Measurements from ENCODE around the gene SPNS3.

GRCh38 chr17:4532860-4533522 is 99.3 kb downstream of the SPNS3 start:
- TF ChIP-seq NFE2L2 (IDR thresholded peaks at IDR 0.05; ENCODE audit: low read depth, low read length) (no peak), RCOR1 (IDR thresholded peaks at IDR 0.05; ENCODE audit: insufficient replicate concordance, low read length) (no peak), RFX5 (IDR thresholded peaks at IDR 0.05; ENCODE audit: low read depth, low read length) (no peak), RAD21 (IDR thresholded peaks at IDR 0.05; ENCODE audit: low read length) (no peak), POLR2A (IDR thresholded peaks at IDR 0.05; ENCODE audit: low read depth, low read length) (no peak)
- TF ChIP-seq, protein P1, sequence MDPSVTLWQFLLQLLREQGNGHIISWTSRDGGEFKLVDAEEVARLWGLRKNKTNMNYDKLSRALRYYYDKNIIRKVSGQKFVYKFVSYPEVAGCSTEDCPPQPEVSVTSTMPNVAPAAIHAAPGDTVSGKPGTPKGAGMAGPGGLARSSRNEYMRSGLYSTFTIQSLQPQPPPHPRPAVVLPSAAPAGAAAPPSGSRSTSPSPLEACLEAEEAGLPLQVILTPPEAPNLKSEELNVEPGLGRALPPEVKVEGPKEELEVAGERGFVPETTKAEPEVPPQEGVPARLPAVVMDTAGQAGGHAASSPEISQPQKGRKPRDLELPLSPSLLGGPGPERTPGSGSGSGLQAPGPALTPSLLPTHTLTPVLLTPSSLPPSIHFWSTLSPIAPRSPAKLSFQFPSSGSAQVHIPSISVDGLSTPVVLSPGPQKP (IDR thresholded peaks at IDR 0.05; ENCODE audit: borderline replicate concordance, low read depth, low read length): no peak
- TF ChIP-seq, protein P2, sequence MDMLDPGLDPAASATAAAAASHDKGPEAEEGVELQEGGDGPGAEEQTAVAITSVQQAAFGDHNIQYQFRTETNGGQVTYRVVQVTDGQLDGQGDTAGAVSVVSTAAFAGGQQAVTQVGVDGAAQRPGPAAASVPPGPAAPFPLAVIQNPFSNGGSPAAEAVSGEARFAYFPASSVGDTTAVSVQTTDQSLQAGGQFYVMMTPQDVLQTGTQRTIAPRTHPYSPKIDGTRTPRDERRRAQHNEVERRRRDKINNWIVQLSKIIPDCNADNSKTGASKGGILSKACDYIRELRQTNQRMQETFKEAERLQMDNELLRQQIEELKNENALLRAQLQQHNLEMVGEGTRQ (IDR thresholded peaks at IDR 0.05; ENCODE audit: low read depth, low read length): no peak

Measured in IMR-90 (cell line).